H9 (cell line): ENCODE measurements around the gene RBM34. TPM values are rescaled to one million over a fixed set of nuclear protein-coding genes. Genes with fewer than 3 reads are reported as not detected.
"Not testable (repeated sequence)": the region's sequence is repeated elsewhere in the genome, so short reads cannot be mapped to it uniquely, and the experiment has no call there.

ENCODE experiments used
- DNase-seq: peaks from one replicate; pipeline ENCODE4 v3.0.0-alpha.2; 2017
- H2AFZ ChIP-seq: one replicate; pipeline ENCODE4 v1.6.1; 2013; ENCODE audit warnings: mild to moderate bottlenecking, low read length, control low read depth, moderate library complexity
- H2AK5ac ChIP-seq: 2 replicates; pipeline ENCODE4 v1.6.1; 2013; ENCODE audit warnings: low read length, control low read depth, mixed read lengths; ENCODE audit not compliant: insufficient read length
- H2BK120ac ChIP-seq: one replicate; pipeline ENCODE4 v1.6.1; 2013; ENCODE audit warnings: low read depth, mild to moderate bottlenecking, low read length, control low read depth, inconsistent platforms; ENCODE audit not compliant: poor library complexity, severe bottlenecking
- H2BK12ac ChIP-seq: 2 replicates; pipeline ENCODE4 v1.6.1; 2013; ENCODE audit warnings: low read length, control low read depth, mixed read lengths, low read depth; ENCODE audit not compliant: insufficient read length
- H2BK15ac ChIP-seq: 2 replicates; pipeline ENCODE4 v1.6.1; 2013; ENCODE audit warnings: low read depth, low read length, control low read depth
- H2BK20ac ChIP-seq: one replicate; pipeline ENCODE4 v1.6.1; 2013; ENCODE audit warnings: low read depth, mild to moderate bottlenecking, low read length, control low read depth, inconsistent platforms; ENCODE audit not compliant: poor library complexity, severe bottlenecking
- H2BK5ac ChIP-seq: 2 replicates; pipeline ENCODE4 v1.6.1; 2013; ENCODE audit warnings: low read length, control low read depth, mixed read lengths; ENCODE audit not compliant: insufficient read length
- H3K14ac ChIP-seq: 2 replicates; pipeline ENCODE4 v1.6.1; 2013; ENCODE audit warnings: low read length, control low read depth; ENCODE audit not compliant: insufficient read depth
- H3K18ac ChIP-seq: 2 replicates; pipeline ENCODE4 v1.6.1; 2013; ENCODE audit warnings: low read depth, mild to moderate bottlenecking, mixed read lengths, low read length, control low read depth; ENCODE audit not compliant: insufficient read length
- H3K23ac ChIP-seq: 2 replicates; pipeline ENCODE4 v1.6.1; 2013; ENCODE audit warnings: low read length, control low read depth, mixed read lengths, low read depth; ENCODE audit not compliant: insufficient read length
- H3K23me2 ChIP-seq: 2 replicates; pipeline ENCODE4 v1.6.1; 2013; ENCODE audit warnings: low read depth, mild to moderate bottlenecking, mixed read lengths, low read length, control low read depth; ENCODE audit not compliant: insufficient read length, poor library complexity, severe bottlenecking
- H3K27ac ChIP-seq: 2 replicates; pipeline ENCODE4 v1.5.1; 2013; ENCODE audit warnings: low read length, control low read depth, mixed read lengths, low read depth; ENCODE audit not compliant: insufficient read length
- H3K27me3 ChIP-seq: 2 replicates; pipeline ENCODE4 v1.6.1; 2013; ENCODE audit warnings: low read length, control low read depth, inconsistent platforms; ENCODE audit not compliant: insufficient read depth
- H3K4ac ChIP-seq: 2 replicates; pipeline ENCODE4 v1.6.1; 2013; ENCODE audit warnings: low read depth, mild to moderate bottlenecking, control low read depth, inconsistent platforms, low read length, moderate library complexity
- H3K4me1 ChIP-seq: 2 replicates; pipeline ENCODE4 v1.6.1; 2013; ENCODE audit warnings: low read length, control low read depth, inconsistent platforms; ENCODE audit not compliant: insufficient read depth
- H3K4me2 ChIP-seq: 2 replicates; pipeline ENCODE4 v1.6.1; 2013; ENCODE audit warnings: low read length, control low read depth, mixed read lengths; ENCODE audit not compliant: insufficient read length, insufficient read depth
- H3K56ac ChIP-seq: 2 replicates; pipeline ENCODE4 v1.6.1; 2013; ENCODE audit warnings: low read depth, mild to moderate bottlenecking, mixed read lengths, low read length, control low read depth; ENCODE audit not compliant: insufficient read length
- H3K79me1 ChIP-seq: 2 replicates; pipeline ENCODE4 v1.6.1; 2013; ENCODE audit warnings: low read depth, mild to moderate bottlenecking, moderate library complexity, low read length, control low read depth, inconsistent platforms; ENCODE audit not compliant: insufficient read depth, poor library complexity, severe bottlenecking
- H3K79me2 ChIP-seq: 2 replicates; pipeline ENCODE4 v1.6.1; 2013; ENCODE audit warnings: low read length, control low read depth, inconsistent platforms; ENCODE audit not compliant: insufficient read depth
- H3K9ac ChIP-seq: 2 replicates; pipeline ENCODE4 v1.6.1; 2013; ENCODE audit warnings: low read length, control low read depth, mixed read lengths; ENCODE audit not compliant: insufficient read length; ENCODE audit errors: extremely low read depth
- H3K9me3 ChIP-seq: one replicate; pipeline ENCODE4 v1.6.1; 2013; ENCODE audit warnings: low read depth, low read length, inconsistent platforms; ENCODE audit not compliant: control insufficient read depth
- H3T11ph ChIP-seq: one replicate; pipeline ENCODE4 v1.6.1; 2013; ENCODE audit warnings: mild to moderate bottlenecking, low read length, control low read depth, inconsistent platforms
- H4K20me1 ChIP-seq: one replicate; pipeline ENCODE4 v1.6.1; 2013; ENCODE audit not compliant: control insufficient read depth, insufficient read length, insufficient read depth
- H4K5ac ChIP-seq: 2 replicates; pipeline ENCODE4 v1.6.1; 2013; ENCODE audit warnings: low read depth, mild to moderate bottlenecking, mixed read lengths, low read length, control low read depth; ENCODE audit not compliant: insufficient read length
- H4K8ac ChIP-seq: replicated peaks from 2 replicates; pipeline ENCODE4 v1.6.1; 2013; ENCODE audit warnings: low read length, control low read depth, mixed read lengths, low read depth; ENCODE audit not compliant: insufficient read length
- H4K91ac ChIP-seq: 2 replicates; pipeline ENCODE4 v1.6.1; 2013; ENCODE audit warnings: low read depth, mild to moderate bottlenecking, moderate library complexity, mixed read lengths, low read length, control low read depth; ENCODE audit not compliant: insufficient read length
- H3K27ac Mint-ChIP-seq, 3 experiments: 2 replicates in 2 of 3; 3 replicates in 1 of 3; pipeline ENCODE4 v1.8.0; 2020 to 2021; ENCODE audit warnings: mixed read lengths in 3 of 3, mild to moderate bottlenecking in 1 of 3, moderate library complexity in 1 of 3
- H3K27me3 Mint-ChIP-seq: 2 replicates; pipeline ENCODE4 v1.8.0; 2021; ENCODE audit warnings: low read depth, mild to moderate bottlenecking, moderate library complexity, mixed read lengths
- H3K36me3 Mint-ChIP-seq, 3 experiments: 2 replicates in 2 of 3; 3 replicates in 1 of 3; pipeline ENCODE4 v1.8.0; 2020 to 2021; ENCODE audit warnings: low read depth in 3 of 3, mixed read lengths in 3 of 3; ENCODE audit not compliant: insufficient read depth in 1 of 3
- H3K4me1 Mint-ChIP-seq, 2 experiments: 2 replicates each; pipeline ENCODE4 v1.8.0; 2020; ENCODE audit warnings: mixed read lengths in 2 of 2
- H3K4me3 Mint-ChIP-seq, 2 experiments: 2 replicates in 1 of 2; 3 replicates in 1 of 2; pipeline ENCODE4 v1.8.0; 2020 to 2021; ENCODE audit warnings: mild to moderate bottlenecking in 2 of 2, mixed read lengths in 2 of 2, moderate library complexity in 1 of 2
- H3K9me3 Mint-ChIP-seq, 2 experiments: 2 replicates in 1 of 2; 3 replicates in 1 of 2; pipeline ENCODE4 v1.8.0; 2020; ENCODE audit warnings: mild to moderate bottlenecking in 2 of 2, mixed read lengths in 2 of 2, moderate library complexity in 1 of 2
- CTCF ChIP-seq: fragments of 200-600 bp; sonication (generic); conservative IDR thresholded peaks from 3 replicates; pipeline ENCODE4 v1.8.0; 2021; ENCODE audit warnings: antibody characterized with exemption, mild to moderate bottlenecking
- WGBS: extraction: QIAGEN DNeasy Blood & Tissue Kit; methylation state at CpG from one replicate; pipeline ENCODE4 v1.1.7; 2013; ENCODE audit warnings: missing lambda C conversion rate, low lambda C conversion rate, mixed read lengths; ENCODE audit not compliant: insufficient read length; ENCODE audit errors: extremely low coverage; 5-methylcytosine and 5-hydroxymethylcytosine counted together
- total RNA-seq: library from RNA; stranded (reverse); gene quantifications from 2 replicates; pipeline ENCODE4 v1.2.1, GENCODE V29; 2021

RBM34 gene
- total RNA-seq, 1 experiment from 2014 or later: 121 TPM

- TF ChIP-seq CTCF: no peak
- no peak for DNase-seq
- H2BK12ac ChIP-seq: no peak overlapping the region
- peak overlapping the region; percentile 7 for H3K18ac ChIP-seq
- no peak overlapping the region for H3K23ac ChIP-seq
- H2BK120ac ChIP-seq: no peak overlapping the region
- no peak overlapping the region for H4K91ac ChIP-seq
- Mint-ChIP-seq H3K4me3 (peak overlapping the region; percentile 99), H3K4me1 (peaks cover 6 to 13% of the 10 kb centered on the region in 2 experiments), H3K27ac (peak overlapping the region; percentile 96 to 100 (median 99)), H3K27me3 (no peaks in the 10 kb centered on the region; the same call in none of the 2 replicates), H3K9me3 (no peaks in the 10 kb centered on the region), H3K36me3 (peaks cover 6 to 17% (median 9%) of the 10 kb centered on the region in 3 experiments; a peak in 5 of 7 replicates)
- no CpG with 5 or more reads among the region's 14 CpGs for WGBS
- no peak overlapping the region for H4K8ac ChIP-seq
- peak overlapping the region; percentile 65 for H3K4me2 ChIP-seq
- no peak overlapping the region for H3T11ph ChIP-seq
- H3K4me1 ChIP-seq: no peaks in the 10 kb centered on the region
- no peaks in the 10 kb centered on the region for H3K79me1 ChIP-seq
- H3K14ac ChIP-seq: peak overlapping the region; percentile 68
- H3K23me2 ChIP-seq: peaks cover 8% of the 10 kb centered on the region
- H3K9ac ChIP-seq: peak overlapping the region; percentile 86
- no peaks in the 10 kb centered on the region for H4K20me1 ChIP-seq
- H4K5ac ChIP-seq: no peak overlapping the region
- no peaks in the 10 kb centered on the region; the same call in 1 of the 2 replicates for H3K79me2 ChIP-seq
- no peak overlapping the region for H2AK5ac ChIP-seq
- H3K4ac ChIP-seq: no peak overlapping the region
- no peak overlapping the region for H2BK20ac ChIP-seq
- no peaks in the 10 kb centered on the region for H3K9me3 ChIP-seq
- H2BK15ac ChIP-seq: no peak overlapping the region
- H2AFZ ChIP-seq: no peak overlapping the region
- H3K56ac ChIP-seq: no peak overlapping the region
- H2BK5ac ChIP-seq: no peak overlapping the region
- H3K27me3 ChIP-seq: no peaks in the 10 kb centered on the region
- peak overlapping the region; percentile 57 for H3K27ac ChIP-seq
Observed at GRCh38 chr1:235160383-235160956, 580 bp downstream of the RBM34 start.

DNA sequence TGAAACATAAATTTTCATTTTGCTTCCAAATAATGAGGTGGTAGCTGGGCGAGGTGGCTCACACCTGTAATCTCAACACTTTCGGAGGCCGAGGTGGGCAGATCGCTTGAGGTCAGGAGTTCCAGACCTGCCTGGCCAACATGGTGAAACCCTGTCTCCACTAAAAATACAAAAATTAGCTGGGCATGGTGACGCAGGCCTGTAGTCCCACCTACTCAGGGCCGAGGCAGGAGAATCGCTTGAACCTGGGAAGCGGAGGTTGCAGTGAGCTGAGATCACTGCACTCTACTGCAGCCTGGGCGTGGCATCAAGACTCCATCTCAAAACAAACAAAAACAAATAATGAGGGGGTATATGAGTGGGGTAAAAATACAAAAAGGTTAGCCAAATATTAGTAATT is 1.1 kb downstream of the RBM34 start:
- not testable (repeated sequence) for H2AFZ ChIP-seq, H3K79me2 ChIP-seq, H2BK12ac ChIP-seq, H3K18ac ChIP-seq, H2BK120ac ChIP-seq, H3K27ac ChIP-seq, H3K27me3 ChIP-seq, H3K4ac ChIP-seq, H3K27me3 Mint-ChIP-seq, H2BK15ac ChIP-seq, H2BK20ac ChIP-seq, H4K5ac ChIP-seq, H3T11ph ChIP-seq, H4K91ac ChIP-seq, H3K23ac ChIP-seq, H3K9ac ChIP-seq, DNase-seq, H4K8ac ChIP-seq, H3K4me2 ChIP-seq, H3K79me1 ChIP-seq, H3K9me3 Mint-ChIP-seq, H3K4me1 ChIP-seq, H2AK5ac ChIP-seq, H3K14ac ChIP-seq, H2BK5ac ChIP-seq, H3K56ac ChIP-seq, H3K23me2 ChIP-seq, H4K20me1 ChIP-seq, H3K9me3 ChIP-seq
- Mint-ChIP-seq H3K36me3 (peaks cover 7 to 22% (median 11%) of the 10 kb centered on the region in 3 experiments), H3K4me3 (peak overlapping the region; percentile 99), H3K27ac (peak overlapping the region in 2 of 3 experiments; percentile 2 to 48; a peak in 1 of 7 replicates), H3K4me1 (peaks cover 6 to 13% of the 10 kb centered on the region in 2 experiments)
- WGBS: no CpG with 5 or more reads among the region's 9 CpGs
